Measurements from ENCODE around the gene KLHL29. TPM values are rescaled to one million over a fixed set of nuclear protein-coding genes. Genes with fewer than 3 reads are reported as not detected.

Gene KLHL29
- total RNA-seq, 2 donors from 2014 or later = 1.0 to 2.4 TPM

DNA sequence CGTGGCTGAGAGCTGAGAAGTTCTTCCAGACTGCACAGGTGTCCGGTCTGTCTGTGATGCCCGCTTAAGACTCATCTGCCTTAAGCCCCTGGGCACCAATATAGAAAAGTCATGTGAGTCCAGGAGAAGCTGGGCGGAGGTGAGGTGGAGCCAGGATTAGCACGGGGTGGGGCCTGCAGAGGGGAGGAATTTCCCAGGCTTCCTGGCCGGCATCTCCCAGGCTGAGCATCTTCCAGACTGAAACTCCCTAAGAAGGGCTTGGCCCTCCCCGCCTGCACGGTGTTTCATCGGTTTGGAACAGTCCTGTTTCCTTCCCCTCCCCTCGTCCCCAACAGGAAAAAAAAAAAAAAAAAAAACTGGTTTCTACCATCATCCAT lies 271.6 kb downstream of the KLHL29 start:
- Mint-ChIP-seq H3K36me3 (ENCODE audit: low read depth) (no peaks in the 10 kb centered on the region), H3K4me1 (no peaks in the 10 kb centered on the region), H3K27me3 (ENCODE audit: insufficient read depth) (no peaks in the 10 kb centered on the region), H3K4me3 (no peak overlapping the region), H3K27ac (no peak overlapping the region), H3K9me3 (no peaks in the 10 kb centered on the region)
- Histone ChIP-seq H3K36me3 (ENCODE audit: control insufficient read depth, insufficient read depth, low read length) (no peaks in the 10 kb centered on the region), H3K4me1 (ENCODE audit: control insufficient read depth, insufficient read depth, low read length) (no peaks in the 10 kb centered on the region), H3K27me3 (ENCODE audit: control insufficient read depth, insufficient read depth, low read length, poor library complexity, severe bottlenecking) (no peaks in the 10 kb centered on the region), H3K27ac (ENCODE audit: low read depth, low read length) (no peak overlapping the region), H3K4me3 (ENCODE audit: low read length) (no peak overlapping the region), H3K9ac (ENCODE audit: extremely low read depth, low read length, poor library complexity, severe bottlenecking) (no peak overlapping the region), H3K9me3 (ENCODE audit: control insufficient read depth, low read length) (no peaks in the 10 kb centered on the region)
- TF ChIP-seq, protein P1, sequence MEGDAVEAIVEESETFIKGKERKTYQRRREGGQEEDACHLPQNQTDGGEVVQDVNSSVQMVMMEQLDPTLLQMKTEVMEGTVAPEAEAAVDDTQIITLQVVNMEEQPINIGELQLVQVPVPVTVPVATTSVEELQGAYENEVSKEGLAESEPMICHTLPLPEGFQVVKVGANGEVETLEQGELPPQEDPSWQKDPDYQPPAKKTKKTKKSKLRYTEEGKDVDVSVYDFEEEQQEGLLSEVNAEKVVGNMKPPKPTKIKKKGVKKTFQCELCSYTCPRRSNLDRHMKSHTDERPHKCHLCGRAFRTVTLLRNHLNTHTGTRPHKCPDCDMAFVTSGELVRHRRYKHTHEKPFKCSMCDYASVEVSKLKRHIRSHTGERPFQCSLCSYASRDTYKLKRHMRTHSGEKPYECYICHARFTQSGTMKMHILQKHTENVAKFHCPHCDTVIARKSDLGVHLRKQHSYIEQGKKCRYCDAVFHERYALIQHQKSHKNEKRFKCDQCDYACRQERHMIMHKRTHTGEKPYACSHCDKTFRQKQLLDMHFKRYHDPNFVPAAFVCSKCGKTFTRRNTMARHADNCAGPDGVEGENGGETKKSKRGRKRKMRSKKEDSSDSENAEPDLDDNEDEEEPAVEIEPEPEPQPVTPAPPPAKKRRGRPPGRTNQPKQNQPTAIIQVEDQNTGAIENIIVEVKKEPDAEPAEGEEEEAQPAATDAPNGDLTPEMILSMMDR (conservative IDR thresholded peaks at IDR 0.05) = no peak
- DNase-seq = no peak
- 61 to 77% methylated on average over 5 to 10 of the region's 10 CpGs for WGBS, 2 experiments (ENCODE audit: insufficient coverage in 1 of 2, insufficient read length in 1 of 2)

DNA sequence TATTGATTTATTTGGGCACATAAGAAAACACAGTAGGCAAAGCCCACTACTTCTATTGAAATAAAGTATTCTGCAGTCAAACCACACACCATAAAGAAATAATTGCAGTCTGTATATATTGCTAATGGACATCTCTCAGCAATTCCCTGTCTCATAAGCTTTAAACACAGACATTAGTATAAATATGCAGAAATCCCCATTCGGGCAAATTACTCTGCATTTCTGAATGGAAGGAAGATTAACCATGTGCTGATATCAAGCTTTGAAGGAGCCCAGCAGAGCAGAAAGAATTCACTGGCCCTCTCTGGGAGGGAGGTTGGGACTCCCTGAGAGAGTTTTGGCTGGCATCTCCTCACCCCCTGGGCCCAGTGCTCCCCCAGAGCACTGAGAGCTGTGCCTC lies 272.4 kb downstream of the KLHL29 start:
- Histone ChIP-seq H3K27ac (ENCODE audit: low read depth, low read length) (no peak overlapping the region), H3K27me3 (ENCODE audit: control insufficient read depth, insufficient read depth, low read length, poor library complexity, severe bottlenecking) (no peaks in the 10 kb centered on the region), H3K4me1 (ENCODE audit: control insufficient read depth, insufficient read depth, low read length) (no peaks in the 10 kb centered on the region), H3K4me3 (ENCODE audit: low read length) (no peak overlapping the region), H3K9me3 (ENCODE audit: control insufficient read depth, low read length) (no peaks in the 10 kb centered on the region), H3K9ac (ENCODE audit: extremely low read depth, low read length, poor library complexity, severe bottlenecking) (no peak overlapping the region), H3K36me3 (ENCODE audit: control insufficient read depth, insufficient read depth, low read length) (no peaks in the 10 kb centered on the region)
- Mint-ChIP-seq H3K27me3 (ENCODE audit: insufficient read depth) (peaks cover 1% of the 10 kb centered on the region), H3K36me3 (ENCODE audit: low read depth) (no peaks in the 10 kb centered on the region), H3K4me3 (no peak overlapping the region), H3K27ac (no peak overlapping the region), H3K9me3 (no peaks in the 10 kb centered on the region), H3K4me1 (no peaks in the 10 kb centered on the region)
- TF ChIP-seq, protein P1 (conservative IDR thresholded peaks at IDR 0.05) = no peak
- no peak for DNase-seq
- WGBS, 2 experiments (ENCODE audit: insufficient coverage in 1 of 2, insufficient read length in 1 of 2) = 78 to 100% methylated on average over 1 of the region's 1 CpG

- Histone ChIP-seq H3K9ac (ENCODE audit: extremely low read depth, low read length, poor library complexity, severe bottlenecking) (no peak overlapping the region), H3K36me3 (ENCODE audit: control insufficient read depth, insufficient read depth, low read length) (no peaks in the 10 kb centered on the region)
Observed at GRCh38 chr2:23657934-23658333, 273.0 kb downstream of the KLHL29 start.

More at GRCh38 chr2:23657934-23658333, 273.0 kb downstream of the KLHL29 start:
- TF ChIP-seq, protein P1 (conservative IDR thresholded peaks at IDR 0.05) = no peak
- WGBS, 2 experiments (ENCODE audit: insufficient coverage in 1 of 2, insufficient read length in 1 of 2) = 95 to 100% methylated on average over 1 to 7 of the region's 7 CpGs
- H3K4me3 Mint-ChIP-seq = no peak overlapping the region
- no peak overlapping the region for H3K27ac ChIP-seq (ENCODE audit: low read depth, low read length)
- no peaks in the 10 kb centered on the region for H3K4me1 ChIP-seq (ENCODE audit: control insufficient read depth, insufficient read depth, low read length)
- H3K27ac Mint-ChIP-seq = no peak overlapping the region
- no peaks in the 10 kb centered on the region for H3K9me3 Mint-ChIP-seq
- no peaks in the 10 kb centered on the region for H3K36me3 Mint-ChIP-seq (ENCODE audit: low read depth)
- DNase-seq = no peak
- H3K9me3 ChIP-seq (ENCODE audit: control insufficient read depth, low read length) = no peaks in the 10 kb centered on the region
- H3K27me3 Mint-ChIP-seq (ENCODE audit: insufficient read depth) = peaks cover 3% of the 10 kb centered on the region
- H3K4me3 ChIP-seq (ENCODE audit: low read length) = no peak overlapping the region
- H3K4me1 Mint-ChIP-seq = no peaks in the 10 kb centered on the region
- H3K27me3 ChIP-seq (ENCODE audit: control insufficient read depth, insufficient read depth, low read length, poor library complexity, severe bottlenecking) = no peaks in the 10 kb centered on the region

All from endodermal cell (in vitro differentiated cells).